ENCODE results near the gene IL2RG. TPM values are rescaled to one million over a fixed set of nuclear protein-coding genes. Genes with fewer than 3 reads are reported as not detected.

IL2RG gene
- total and polyA plus RNA-seq, 7 donors, result 0.93 to 2.8 (median 1.2) TPM

DNA sequence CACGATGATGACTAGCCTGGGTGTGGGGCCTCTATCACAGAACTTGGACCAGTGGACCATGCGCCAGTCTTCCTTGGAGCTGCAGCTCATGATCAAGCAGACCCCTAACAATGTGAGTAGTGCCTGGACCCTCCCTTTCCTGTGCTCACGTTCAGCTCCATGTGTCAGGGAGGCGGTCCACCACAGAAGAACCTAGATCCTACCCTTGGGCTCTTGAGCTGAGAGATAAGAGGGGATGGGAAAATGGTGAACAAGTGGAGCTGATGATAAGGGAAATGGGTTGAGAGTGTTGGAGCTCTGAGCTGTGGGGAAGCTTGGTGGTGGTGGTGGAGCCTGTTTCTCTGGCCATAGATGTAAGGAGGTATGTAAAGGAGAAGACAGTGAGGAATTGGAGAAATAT is 20.1 kb upstream of the IL2RG start:
- Histone ChIP-seq H3K4me1 (no peaks in the 10 kb centered on the region), H3K9me3 (no peaks in the 10 kb centered on the region), H3K27me3 (ENCODE audit: insufficient read depth in 3 of 3, low read length in 2 of 3) (no peaks in the 10 kb centered on the region), H3K36me3 (ENCODE audit: insufficient read depth in 1 of 2, low read depth in 1 of 2) (peaks cover 5 to 88% of the 10 kb centered on the region in 2 donors), H3K27ac (no peak overlapping the region), H3K4me3 (no peak overlapping the region)
- no peak for ATAC-seq
- DNase-seq, result peak in 1 of 2 donors; percentile 8
- TF ChIP-seq CTCF (IDR thresholded peaks at IDR 0.05), result no peak
- WGBS, 3 donors, result 76 to 93% (median 87%) methylated on average over 4 of the region's 4 CpGs
- intact Hi-C loops (cut with DNase I), result no loop called here

DNA sequence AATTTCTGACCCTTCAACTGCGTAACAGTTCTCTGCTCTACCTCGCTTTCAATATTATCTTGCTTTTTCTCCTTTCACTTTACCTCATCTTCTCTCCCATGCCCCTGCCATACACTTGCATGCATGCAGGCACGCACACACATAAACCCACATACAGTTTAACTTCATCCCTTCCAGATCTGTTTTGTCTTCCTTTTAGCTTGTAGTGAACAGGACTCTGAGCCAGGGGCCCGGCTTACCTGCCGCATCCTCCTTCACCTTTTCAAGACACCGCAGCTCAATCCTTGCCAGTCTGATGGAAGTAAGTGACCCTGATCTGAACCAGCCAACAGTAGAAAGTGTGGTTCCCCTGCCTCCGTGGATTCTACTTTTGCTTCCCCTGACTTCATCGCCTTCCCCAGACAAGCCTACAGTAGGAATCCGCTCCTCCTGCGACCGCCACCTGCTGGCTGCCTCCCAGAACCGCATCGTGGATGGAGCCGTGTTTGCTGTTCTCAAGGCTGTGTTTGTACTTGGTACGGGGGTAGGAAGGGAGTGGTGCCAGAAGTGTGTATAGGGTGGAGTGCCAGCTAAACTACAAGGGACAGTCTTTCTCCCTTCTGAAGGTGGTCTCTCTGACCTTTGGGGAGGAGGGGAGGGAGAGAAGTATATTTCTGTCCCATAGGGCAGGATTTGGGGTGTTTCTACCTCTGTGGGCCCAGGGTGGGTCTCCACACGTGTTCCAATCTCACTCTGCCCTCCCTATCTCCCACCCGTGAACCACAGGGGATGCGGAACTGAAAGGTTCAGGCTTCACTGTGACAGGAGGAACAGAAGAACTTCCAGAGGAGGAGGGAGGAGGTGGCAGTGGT is 17.8 kb upstream of the IL2RG start:
- ATAC-seq (peak; percentile 55 to 80 (median 64)), DNase-seq (peak; percentile 58 to 74)
- intact Hi-C loops (cut with DNase I), result no loop called here
- Histone ChIP-seq H3K27me3 (ENCODE audit: insufficient read depth in 3 of 3, low read length in 2 of 3) (no peaks in the 10 kb centered on the region), H3K4me1 (no peaks in the 10 kb centered on the region), H3K4me3 (no peak overlapping the region), H3K9me3 (no peaks in the 10 kb centered on the region), H3K36me3 (ENCODE audit: insufficient read depth in 1 of 2, low read depth in 1 of 2) (peaks cover 4 to 89% of the 10 kb centered on the region in 2 donors), H3K27ac (no peak overlapping the region)
- 33 to 49% (median 40%) methylated on average over 18 of the region's 18 CpGs for WGBS, 3 donors
- TF ChIP-seq CTCF (IDR thresholded peaks at IDR 0.05), result peak; percentile 53

DNA sequence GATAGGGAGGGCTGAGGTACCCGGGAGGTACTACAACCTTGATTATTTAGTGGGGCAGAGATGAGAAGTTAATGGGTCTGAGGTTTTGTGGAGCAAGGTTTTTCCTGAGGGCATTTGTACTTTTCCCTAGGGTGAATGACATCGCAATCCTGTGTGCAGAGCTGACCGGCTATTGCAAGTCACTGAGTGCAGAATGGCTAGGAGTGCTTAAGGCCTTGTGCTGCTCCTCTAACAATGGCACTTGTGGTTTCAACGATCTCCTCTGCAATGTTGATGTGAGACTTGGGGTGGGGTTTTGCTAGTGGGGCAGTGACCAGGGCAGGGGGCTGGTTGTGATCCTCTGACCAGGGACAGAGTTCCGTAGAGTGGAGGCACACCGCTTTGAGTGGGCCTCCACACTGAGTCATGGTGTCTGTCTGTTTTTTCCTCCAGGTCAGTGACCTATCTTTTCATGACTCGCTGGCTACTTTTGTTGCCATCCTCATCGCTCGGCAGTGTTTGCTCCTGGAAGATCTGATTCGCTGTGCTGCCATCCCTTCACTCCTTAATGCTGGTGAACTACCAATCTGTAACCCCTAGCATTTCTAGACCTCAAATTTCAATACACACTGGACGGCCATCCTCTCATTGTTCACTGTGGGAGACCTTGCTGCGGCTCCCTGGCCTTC is 16.9 kb upstream of the IL2RG start:
- no peaks in the 10 kb centered on the region for H3K4me1 ChIP-seq
- no peaks in the 10 kb centered on the region for H3K27me3 ChIP-seq (ENCODE audit: insufficient read depth in 3 of 3, low read length in 2 of 3)
- intact Hi-C loops (cut with DNase I), result no loop called here
- no peak for ATAC-seq
- no peak overlapping the region for H3K27ac ChIP-seq
- no peak overlapping the region for H3K4me3 ChIP-seq
- TF ChIP-seq CTCF (IDR thresholded peaks at IDR 0.05), result no peak
- no peak for DNase-seq
- no peaks in the 10 kb centered on the region for H3K9me3 ChIP-seq
- whole genome bisulfite sequencing, 3 donors, result 75 to 78% (median 77%) methylated on average over 10 to 12 of the region's 12 CpGs
- peaks cover 4 to 92% of the 10 kb centered on the region in 2 donors for H3K36me3 ChIP-seq (ENCODE audit: insufficient read depth in 1 of 2, low read depth in 1 of 2)

GRCh38 chrX:71118985-71119535 is 7.7 kb upstream of the IL2RG start:
- no peaks in the 10 kb centered on the region for H3K27me3 ChIP-seq (ENCODE audit: insufficient read depth in 3 of 3, low read length in 2 of 3)
- TF ChIP-seq CTCF (IDR thresholded peaks at IDR 0.05), result no peak
- H3K27ac ChIP-seq, result peak overlapping the region; percentile 79
- no peaks in the 10 kb centered on the region for H3K9me3 ChIP-seq
- H3K4me3 ChIP-seq, result peak overlapping the region; percentile 70
- H3K4me1 ChIP-seq, result peaks cover 9% of the 10 kb centered on the region
- 0 to 19% (median 3%) methylated on average over 11 to 17 of the region's 17 CpGs for WGBS, 3 donors
- intact Hi-C loops (cut with DNase I), result no loop called here
- peaks cover 0 to 42% of the 10 kb centered on the region in 2 donors for H3K36me3 ChIP-seq (ENCODE audit: insufficient read depth in 1 of 2, low read depth in 1 of 2)
- DNase-seq, result no peak
- peak in 3 of 4 donors; percentile 9 to 49 (median 16) for ATAC-seq
